Measurements from ENCODE around the gene NUAK1. TPM values are rescaled to one million over a fixed set of nuclear protein-coding genes. Genes with fewer than 3 reads are reported as not detected.

The NUAK1 gene
- total and polyA plus RNA-seq, 2 experiments from 2014 or later: 5.4 to 16.9 TPM

- Histone ChIP-seq H3K4me2 (no peak overlapping the region), H3K4me1 (ENCODE audit: insufficient read depth) (no peaks in the 10 kb centered on the region), H2AFZ (no peak overlapping the region), H4K20me1 (replicated peaks; ENCODE audit: insufficient read depth) (no peaks in the 10 kb centered on the region), H3K79me2 (replicated peaks; ENCODE audit: insufficient read depth) (no peaks in the 10 kb centered on the region), H3K4me3 (no peak overlapping the region), H3K27me3 (ENCODE audit: insufficient read depth) (no peaks in the 10 kb centered on the region), H3K9me2 (ENCODE audit: insufficient read depth) (peaks cover 6% of the 10 kb centered on the region; the same call in 1 of the 2 replicates), H3K36me3 (ENCODE audit: insufficient read depth) (no peaks in the 10 kb centered on the region), H3F3A (replicated peaks; ENCODE audit: low read depth) (no peaks in the 10 kb centered on the region), H3K27ac (ENCODE audit: low read depth) (no peak overlapping the region)
- ATAC-seq (no peak), DNase-seq (ENCODE audit: low spot score) (no peak)
- Mint-ChIP-seq H3K4me1 (no peaks in the 10 kb centered on the region; the same call in 1 of the 3 replicates), H3K36me3 (ENCODE audit: low read depth) (no peaks in the 10 kb centered on the region), H3K27ac (no peak overlapping the region), H3K4me3 (no peak overlapping the region), H3K27me3 (ENCODE audit: insufficient read depth, low read depth, poor library complexity) (peaks cover 3% of the 10 kb centered on the region), H3K9me3 (no peaks in the 10 kb centered on the region)
- TF ChIP-seq JUNB (IDR thresholded peaks at IDR 0.05; ENCODE audit: unreplicated experiment) (no peak), REST (IDR thresholded peaks at IDR 0.05; ENCODE audit: unreplicated experiment) (no peak), EZH2phosphoT487 (IDR thresholded peaks at IDR 0.05; ENCODE audit: unreplicated experiment) (no peak), STAT1 (IDR thresholded peaks at IDR 0.05; ENCODE audit: unreplicated experiment) (no peak), ZNF462 (CRISPR knock-in tag; IDR thresholded peaks at IDR 0.05) (no peak), ZNF331 (CRISPR knock-in tag; IDR thresholded peaks at IDR 0.05; ENCODE audit: low read depth) (no peak), EZH2 (IDR thresholded peaks at IDR 0.05; ENCODE audit: low read depth, unreplicated experiment) (no peak), ETS1 (IDR thresholded peaks at IDR 0.05) (no peak), POLR2AphosphoS5 (IDR thresholded peaks at IDR 0.05; ENCODE audit: low read depth) (no peak), ZNF114 (CRISPR knock-in tag; IDR thresholded peaks at IDR 0.05) (no peak), NANOG (IDR thresholded peaks at IDR 0.05; ENCODE audit: borderline replicate concordance) (no peak), CTCF (conservative IDR thresholded peaks at IDR 0.05; ENCODE audit: low read depth in 2 of 2) (no peak), CREB1 (CRISPR knock-in tag; IDR thresholded peaks at IDR 0.05; ENCODE audit: low read depth) (no peak)
Observed at GRCh38 chr12:106046301-106046846, 92.4 kb downstream of the NUAK1 start.

All from GM23338 (cell line).